K562 (cell line): ENCODE data around the gene CCDC9. TPM values are rescaled to one million over a fixed set of nuclear protein-coding genes. Genes with fewer than 3 reads are reported as not detected.
A peak's percentile ranks its signal among the peaks of the same experiment; 100 is the strongest.

Experiments
- ATF1 ChIP-seq, 2 experiments: fragments of 450-650 bp in 1 of 2; IDR thresholded peaks; 2 replicates each; pipeline ENCODE4 v1.6.1; 2016; ENCODE audit warnings: missing compliant biosample characterization in 1 of 2, missing genetic modification characterization in 1 of 2
- CBFB ChIP-seq: sonication (generic); formaldehyde crosslinking; IDR thresholded peaks from 2 replicates; pipeline ENCODE4 v1.4.0; 2020; ENCODE audit warnings: mild to moderate bottlenecking, missing genetic modification reagents
- CCNT2 ChIP-seq: IDR thresholded peaks from 2 replicates; pipeline ENCODE4 v1.6.1; 2011; ENCODE audit warnings: borderline replicate concordance, low read depth, mild to moderate bottlenecking, moderate library complexity, mixed read lengths, low read length; ENCODE audit not compliant: insufficient read length; ENCODE audit errors: extremely low read depth
- CHD1 ChIP-seq: fragments of 200-600 bp; sonication (generic); IDR thresholded peaks from one replicate; pipeline ENCODE4 v1.6.1; 2012; ENCODE audit warnings: mild to moderate bottlenecking, moderate library complexity, low read length, inconsistent platforms
- FOSL1 ChIP-seq: fragments of 200-800 bp; sonication (Bioruptor generic); conservative IDR thresholded peaks from 2 replicates; pipeline ENCODE4 v1.6.1; 2016; ENCODE audit warnings: missing genetic modification characterization, missing compliant biosample characterization
- FOXP4 ChIP-seq: sonication (generic); formaldehyde crosslinking; IDR thresholded peaks from 2 replicates; pipeline ENCODE4 v1.8.0; 2022; ENCODE audit warnings: mild to moderate bottlenecking, missing genetic modification reagents, borderline replicate concordance
- HMGN3 ChIP-seq: IDR thresholded peaks from 2 replicates; pipeline ENCODE4 v1.6.1; 2011; ENCODE audit warnings: borderline replicate concordance, low read depth, mild to moderate bottlenecking, mixed read lengths, low read length; ENCODE audit not compliant: insufficient read length; ENCODE audit errors: extremely low read depth
- ID3 ChIP-seq, 2 experiments: fragments of 250-450 bp in 1 of 2; fragments of 450-650 bp in 1 of 2; sonication (Bioruptor Pico) in 1 of 2; IDR thresholded peaks; 2 replicates each; pipeline versions ENCODE4 v1.6.1 to v1.8.0; 2016 to 2021; ENCODE audit warnings: mild to moderate bottlenecking in 2 of 2, moderate library complexity in 2 of 2, missing compliant biosample characterization in 1 of 2, missing genetic modification characterization in 1 of 2
- NCOA2 ChIP-seq, 2 experiments: fragments of 450-650 bp; IDR thresholded peaks; 2 replicates each; pipeline ENCODE4 v1.6.1; 2018; ENCODE audit warnings: mild to moderate bottlenecking in 2 of 2, moderate library complexity in 1 of 2; ENCODE audit not compliant: partially characterized antibody in 2 of 2
- POLR2G ChIP-seq: fragments of 200-400 bp; formaldehyde crosslinking; IDR thresholded peaks from 2 replicates; pipeline ENCODE4 v1.6.1; 2017; ENCODE audit warnings: low read depth, mild to moderate bottlenecking, antibody characterized with exemption, low read length, moderate library complexity
- SAFB ChIP-seq: fragments of 200-400 bp; formaldehyde crosslinking; IDR thresholded peaks from 2 replicates; pipeline ENCODE4 v1.6.1; 2017; ENCODE audit warnings: low read depth, low read length, borderline replicate concordance
- THAP12 ChIP-seq: fragments of 250-450 bp; sonication (Bioruptor Pico); IDR thresholded peaks from 2 replicates; pipeline ENCODE4 v1.9.0; 2021; ENCODE audit warnings: mild to moderate bottlenecking, inconsistent platforms
- TRIM25 ChIP-seq: fragments of 450-650 bp; IDR thresholded peaks from 2 replicates; pipeline ENCODE4 v1.7.0; 2016; ENCODE audit warnings: borderline replicate concordance
- ZBTB7A ChIP-seq: IDR thresholded peaks from 2 replicates; pipeline ENCODE4 v1.6.1; 2011; ENCODE audit warnings: low read depth, mild to moderate bottlenecking, low read length, moderate library complexity, borderline replicate concordance; ENCODE audit not compliant: control insufficient read depth
- ZBTB9 ChIP-seq: fragments of 450-650 bp; formaldehyde crosslinking; IDR thresholded peaks from 2 replicates; pipeline ENCODE4 v1.4.0; 2020; ENCODE audit warnings: mild to moderate bottlenecking, moderate library complexity
- ZC3H11A ChIP-seq: IDR thresholded peaks from 2 replicates; pipeline ENCODE4 v1.6.1; 2012; ENCODE audit warnings: low read depth, low read length, improper control_type of control experiment
- polyA plus RNA-seq, 8 experiments: library from polyadenylated mRNA; depleted of rRNA in 4 of 8; stranded (reverse) in 5 of 8; unstranded in 3 of 8; fragments of >200 nt; fragmentation: Nextera tagmentation in 2 of 8; fragmentation: Illumina TruSeq in 1 of 8; extraction: Ambion mirVana in 2 of 8; extraction: Trizol in 1 of 8; gene quantifications; 2 replicates each; pipeline versions ENCODE4 v1.2.1 to v1.2.3, GENCODE V29; 2011 to 2014; ENCODE audit warnings: inconsistent platforms in 1 of 8, missing spikeins in 1 of 8
- total RNA-seq, 7 experiments: library from RNA; depleted of rRNA in 6 of 7; stranded (reverse); fragments of >200 nt in 6 of 7; fragmentation: Illumina TruSeq in 2 of 7; extraction: Trizol in 2 of 7; gene quantifications; 2 replicates each; pipeline versions ENCODE4 v1.2.1 to v1.2.3, GENCODE V29; 2011 to 2021; ENCODE audit warnings: low replicate concordance in 1 of 7

The CCDC9 gene
- total and polyA plus RNA-seq, 9 of the 15 experiments (the other 6 are each of a cell fraction or from before 2014, with no cell fraction given), result 0.23 to 38.6 (median 8.4) TPM

GRCh38 chr19:47274891-47275761 lies 18.8 kb downstream of the CCDC9 start (continued):
- TF ChIP-seq ZBTB9 (CRISPR knock-in tag) (peak; percentile 41; the same call in 1 of the 2 replicates), CBFB (CRISPR knock-in tag) (peak; percentile 55; the same call in 1 of the 2 replicates), ZC3H11A (no peak), HMGN3 (peak; percentile 63), TRIM25 (no peak), ZBTB7A (peak; percentile 67; the same call in 1 of the 2 replicates), POLR2G (peak; percentile 79), ATF1 (CRISPR knock-in tag; IDR thresholded peaks at IDR 0.05) (no peak), ATF1 (tag; IDR thresholded peaks at IDR 0.05) (no peak), CHD1 (peak; percentile 32), FOXP4 (0 out of 2 replicates have a peak, but pooled peaks have one; percentile 19), THAP12 (peak; percentile 86), ID3 (CRISPR knock-in tag; IDR thresholded peaks at IDR 0.05) (no peak), ID3 (tag; IDR thresholded peaks at IDR 0.05) (0 out of 2 replicates have a peak, but pooled peaks have one; percentile 18), FOSL1 (tag) (0 out of 2 replicates have a peak, but pooled peaks have one; percentile 11), SAFB (peak; percentile 84), CCNT2 (peak; percentile 83), NCOA2 (IDR thresholded peaks at IDR 0.05; ENCODE audit: partially characterized antibody in 2 of 2) (no peak)
